ENCODE results near the gene FBXO10.

Gene FBXO10

GRCh38 chr9:37621273-37622121 is 45.3 kb upstream of the FBXO10 start:
- Histone ChIP-seq H3K27ac (ENCODE audit: insufficient read depth in 1 of 2, low read depth in 1 of 2, low read length in 2 of 2, poor library complexity in 1 of 2, severe bottlenecking in 2 of 2) (no peak overlapping the region), H3K27me3 (replicated peaks in 2 of 5; ENCODE audit: control insufficient read depth in 4 of 5, insufficient read depth in 5 of 5, low read length in 4 of 5) (no peaks in the 10 kb centered on the region), H3K4me3 (ENCODE audit: control insufficient read depth in 1 of 7, extremely low read depth in 1 of 7, insufficient read depth in 4 of 7, low read depth in 2 of 7, low read length in 6 of 7) (no peak overlapping the region), H3K9me3 (ENCODE audit: control extremely low read depth in 1 of 5, control insufficient read depth in 4 of 5, insufficient read depth in 2 of 5, low read depth in 1 of 5, low read length in 4 of 5) (no peaks in the 10 kb centered on the region), H3K4me1 (ENCODE audit: control extremely low read depth in 1 of 4, control insufficient read depth in 4 of 4, insufficient read depth in 4 of 4, low read length in 3 of 4) (peaks cover 0 to 10% (median 7%) of the 10 kb centered on the region in 4 experiments), H3K36me3 (ENCODE audit: control insufficient read depth in 4 of 4, insufficient read depth in 4 of 4, low read length in 3 of 4) (no peaks in the 10 kb centered on the region)
- whole genome bisulfite sequencing (ENCODE audit: insufficient coverage), result 33% methylated on average over 9 of the region's 9 CpGs
- CTCF ChIA-PET, result interaction anchor here (1.4 kb wide), 1 partner anchor 13 kb away, joined by 4 read pairs; no protein-coding TSS in a partner anchor
- DNase-seq, result peak; percentile 26 to 90 (median 83)
- POLR2A ChIA-PET, result interaction anchor here (0.5 to 0.8 kb wide), 2 partner anchors 29 to 68 kb away, joined by 4 read pairs; partner anchors contain the start of gene TOMM5

- no peaks in the 10 kb centered on the region for H3K36me3 ChIP-seq (ENCODE audit: control insufficient read depth in 4 of 4, insufficient read depth in 4 of 4, low read length in 3 of 4)
- CTCF ChIA-PET, result no interaction called here
- no peak for DNase-seq
- WGBS (ENCODE audit: insufficient coverage), result no CpG with 5 or more reads among the region's 1 CpG
- POLR2A ChIA-PET, result no interaction called here
- H3K4me3 ChIP-seq (ENCODE audit: control insufficient read depth in 1 of 7, extremely low read depth in 1 of 7, insufficient read depth in 4 of 7, low read depth in 2 of 7, low read length in 6 of 7), result no peak overlapping the region
- H3K4me1 ChIP-seq (ENCODE audit: control extremely low read depth in 1 of 4, control insufficient read depth in 4 of 4, insufficient read depth in 4 of 4, low read length in 3 of 4), result peaks cover 0 to 10% (median 7%) of the 10 kb centered on the region in 4 experiments
- H3K27me3 ChIP-seq (replicated peaks in 2 of 5; ENCODE audit: control insufficient read depth in 4 of 5, insufficient read depth in 5 of 5, low read length in 4 of 5), result no peaks in the 10 kb centered on the region
- H3K9me3 ChIP-seq (ENCODE audit: control extremely low read depth in 1 of 5, control insufficient read depth in 4 of 5, insufficient read depth in 2 of 5, low read depth in 1 of 5, low read length in 4 of 5), result no peaks in the 10 kb centered on the region
- H3K27ac ChIP-seq (ENCODE audit: insufficient read depth in 1 of 2, low read depth in 1 of 2, low read length in 2 of 2, poor library complexity in 1 of 2, severe bottlenecking in 2 of 2), result no peak overlapping the region
Observed at GRCh38 chr9:37620396-37620795, 44.2 kb upstream of the FBXO10 start.

GRCh38 chr9:37619806-37620205 is 43.6 kb upstream of the FBXO10 start:
- Histone ChIP-seq H3K27me3 (replicated peaks in 2 of 5; ENCODE audit: control insufficient read depth in 4 of 5, insufficient read depth in 5 of 5, low read length in 4 of 5) (no peaks in the 10 kb centered on the region), H3K4me1 (ENCODE audit: control extremely low read depth in 1 of 4, control insufficient read depth in 4 of 4, insufficient read depth in 4 of 4, low read length in 3 of 4) (peaks cover 0 to 10% (median 7%) of the 10 kb centered on the region in 4 experiments), H3K4me3 (ENCODE audit: control insufficient read depth in 1 of 7, extremely low read depth in 1 of 7, insufficient read depth in 4 of 7, low read depth in 2 of 7, low read length in 6 of 7) (no peak overlapping the region), H3K27ac (ENCODE audit: insufficient read depth in 1 of 2, low read depth in 1 of 2, low read length in 2 of 2, poor library complexity in 1 of 2, severe bottlenecking in 2 of 2) (no peak overlapping the region), H3K36me3 (ENCODE audit: control insufficient read depth in 4 of 4, insufficient read depth in 4 of 4, low read length in 3 of 4) (no peaks in the 10 kb centered on the region), H3K9me3 (ENCODE audit: control extremely low read depth in 1 of 5, control insufficient read depth in 4 of 5, insufficient read depth in 2 of 5, low read depth in 1 of 5, low read length in 4 of 5) (no peaks in the 10 kb centered on the region)
- ChIA-PET POLR2A (no interaction called here), CTCF (no interaction called here)
- WGBS (ENCODE audit: insufficient coverage), result 100% methylated on average over 1 of the region's 3 CpGs
- no peak for DNase-seq

- Histone ChIP-seq H3K27me3 (replicated peaks in 2 of 5; ENCODE audit: control insufficient read depth in 4 of 5, insufficient read depth in 5 of 5, low read length in 4 of 5) (peaks cover 0 to 3% (median 0%) of the 10 kb centered on the region in 5 experiments), H3K9me3 (ENCODE audit: control extremely low read depth in 1 of 5, control insufficient read depth in 4 of 5, insufficient read depth in 2 of 5, low read depth in 1 of 5, low read length in 4 of 5) (no peaks in the 10 kb centered on the region), H3K4me3 (ENCODE audit: control insufficient read depth in 1 of 7, extremely low read depth in 1 of 7, insufficient read depth in 4 of 7, low read depth in 2 of 7, low read length in 6 of 7) (no peak overlapping the region), H3K27ac (ENCODE audit: insufficient read depth in 1 of 2, low read depth in 1 of 2, low read length in 2 of 2, poor library complexity in 1 of 2, severe bottlenecking in 2 of 2) (no peak overlapping the region), H3K36me3 (ENCODE audit: control insufficient read depth in 4 of 4, insufficient read depth in 4 of 4, low read length in 3 of 4) (no peaks in the 10 kb centered on the region), H3K4me1 (ENCODE audit: control extremely low read depth in 1 of 4, control insufficient read depth in 4 of 4, insufficient read depth in 4 of 4, low read length in 3 of 4) (peaks cover 0 to 10% (median 7%) of the 10 kb centered on the region in 4 experiments)
- CTCF ChIA-PET, result interaction anchor here (1.3 kb wide), 1 partner anchor 16 kb away, joined by 5 read pairs; no protein-coding TSS in a partner anchor
- 93% methylated on average over 2 of the region's 4 CpGs for WGBS (ENCODE audit: insufficient coverage)
- DNase-seq, result no peak
- POLR2A ChIA-PET, result interaction anchor here (0.6 kb wide), 1 partner anchor 16 kb away, joined by 3 read pairs; no protein-coding TSS in a partner anchor
Observed at GRCh38 chr9:37618817-37619216, 42.6 kb upstream of the FBXO10 start.

GRCh38 chr9:37617832-37618231 is 41.7 kb upstream of the FBXO10 start:
- POLR2A ChIA-PET, result no interaction called here
- 98% methylated on average over 3 of the region's 4 CpGs for WGBS (ENCODE audit: insufficient coverage)

GRCh38 chr9:37617161-37617560 is 41.0 kb upstream of the FBXO10 start:
- H3K36me3 ChIP-seq (ENCODE audit: control insufficient read depth in 4 of 4, insufficient read depth in 4 of 4, low read length in 3 of 4), result no peaks in the 10 kb centered on the region
- peaks cover 0 to 3% (median 0%) of the 10 kb centered on the region in 5 experiments for H3K27me3 ChIP-seq (replicated peaks in 2 of 5; ENCODE audit: control insufficient read depth in 4 of 5, insufficient read depth in 5 of 5, low read length in 4 of 5)
- H3K4me3 ChIP-seq (ENCODE audit: control insufficient read depth in 1 of 7, extremely low read depth in 1 of 7, insufficient read depth in 4 of 7, low read depth in 2 of 7, low read length in 6 of 7), result no peak overlapping the region
- no peak for DNase-seq
- H3K9me3 ChIP-seq (ENCODE audit: control extremely low read depth in 1 of 5, control insufficient read depth in 4 of 5, insufficient read depth in 2 of 5, low read depth in 1 of 5, low read length in 4 of 5), result no peaks in the 10 kb centered on the region
- H3K4me1 ChIP-seq (ENCODE audit: control extremely low read depth in 1 of 4, control insufficient read depth in 4 of 4, insufficient read depth in 4 of 4, low read length in 3 of 4), result peaks cover 0 to 10% (median 7%) of the 10 kb centered on the region in 4 experiments
- CTCF ChIA-PET, result interaction anchor here (0.9 kb wide), 1 partner anchor 12 kb away, joined by 3 read pairs; no protein-coding TSS in a partner anchor
- no peak overlapping the region for H3K27ac ChIP-seq (ENCODE audit: insufficient read depth in 1 of 2, low read depth in 1 of 2, low read length in 2 of 2, poor library complexity in 1 of 2, severe bottlenecking in 2 of 2)
- POLR2A ChIA-PET, result no interaction called here
- WGBS (ENCODE audit: insufficient coverage), result 100% methylated on average over 2 of the region's 2 CpGs

More at GRCh38 chr9:37617832-37618231, 41.7 kb upstream of the FBXO10 start:
- CTCF ChIA-PET, result interaction anchor here (0.9 kb wide), 1 partner anchor 12 kb away, joined by 3 read pairs; no protein-coding TSS in a partner anchor
- Histone ChIP-seq H3K36me3 (ENCODE audit: control insufficient read depth in 4 of 4, insufficient read depth in 4 of 4, low read length in 3 of 4) (no peaks in the 10 kb centered on the region), H3K27me3 (replicated peaks in 2 of 5; ENCODE audit: control insufficient read depth in 4 of 5, insufficient read depth in 5 of 5, low read length in 4 of 5) (peaks cover 0 to 3% (median 0%) of the 10 kb centered on the region in 5 experiments), H3K27ac (ENCODE audit: insufficient read depth in 1 of 2, low read depth in 1 of 2, low read length in 2 of 2, poor library complexity in 1 of 2, severe bottlenecking in 2 of 2) (no peak overlapping the region), H3K9me3 (ENCODE audit: control extremely low read depth in 1 of 5, control insufficient read depth in 4 of 5, insufficient read depth in 2 of 5, low read depth in 1 of 5, low read length in 4 of 5) (no peaks in the 10 kb centered on the region), H3K4me1 (ENCODE audit: control extremely low read depth in 1 of 4, control insufficient read depth in 4 of 4, insufficient read depth in 4 of 4, low read length in 3 of 4) (peaks cover 0 to 10% (median 7%) of the 10 kb centered on the region in 4 experiments), H3K4me3 (ENCODE audit: control insufficient read depth in 1 of 7, extremely low read depth in 1 of 7, insufficient read depth in 4 of 7, low read depth in 2 of 7, low read length in 6 of 7) (no peak overlapping the region)
- no peak for DNase-seq

GRCh38 chr9:37611961-37612360 is 35.8 kb upstream of the FBXO10 start:
- ChIA-PET POLR2A (no interaction called here), CTCF (no interaction called here)
- no peak for DNase-seq
- H3K4me3 ChIP-seq (ENCODE audit: control insufficient read depth in 1 of 7, extremely low read depth in 1 of 7, insufficient read depth in 4 of 7, low read depth in 2 of 7, low read length in 6 of 7), result no peak overlapping the region
- H3K36me3 ChIP-seq (ENCODE audit: control insufficient read depth in 4 of 4, insufficient read depth in 4 of 4, low read length in 3 of 4), result no peaks in the 10 kb centered on the region
- H3K4me1 ChIP-seq (ENCODE audit: control extremely low read depth in 1 of 4, control insufficient read depth in 4 of 4, insufficient read depth in 4 of 4, low read length in 3 of 4), result no peaks in the 10 kb centered on the region
- WGBS (ENCODE audit: insufficient coverage), result no CpG with 5 or more reads among the region's 1 CpG
- H3K27ac ChIP-seq (ENCODE audit: insufficient read depth in 1 of 2, low read depth in 1 of 2, low read length in 2 of 2, poor library complexity in 1 of 2, severe bottlenecking in 2 of 2), result no peak overlapping the region
- peaks cover 0 to 10% (median 5%) of the 10 kb centered on the region in 5 experiments for H3K27me3 ChIP-seq (replicated peaks in 2 of 5; ENCODE audit: control insufficient read depth in 4 of 5, insufficient read depth in 5 of 5, low read length in 4 of 5)
- H3K9me3 ChIP-seq (ENCODE audit: control extremely low read depth in 1 of 5, control insufficient read depth in 4 of 5, insufficient read depth in 2 of 5, low read depth in 1 of 5, low read length in 4 of 5), result no peaks in the 10 kb centered on the region

Data from common myeloid progenitor, CD34-positive (primary cell).